Measurements from ENCODE around the gene ALG9. TPM values are rescaled to one million over a fixed set of nuclear protein-coding genes. Genes with fewer than 3 reads are reported as not detected.
"Not testable (repeated sequence)": the region's sequence is repeated elsewhere in the genome, so short reads cannot be mapped to it uniquely, and the experiment has no call there.

ALG9 gene
- total RNA-seq, 1 donor from 2014 or later, result 30.5 TPM

DNA sequence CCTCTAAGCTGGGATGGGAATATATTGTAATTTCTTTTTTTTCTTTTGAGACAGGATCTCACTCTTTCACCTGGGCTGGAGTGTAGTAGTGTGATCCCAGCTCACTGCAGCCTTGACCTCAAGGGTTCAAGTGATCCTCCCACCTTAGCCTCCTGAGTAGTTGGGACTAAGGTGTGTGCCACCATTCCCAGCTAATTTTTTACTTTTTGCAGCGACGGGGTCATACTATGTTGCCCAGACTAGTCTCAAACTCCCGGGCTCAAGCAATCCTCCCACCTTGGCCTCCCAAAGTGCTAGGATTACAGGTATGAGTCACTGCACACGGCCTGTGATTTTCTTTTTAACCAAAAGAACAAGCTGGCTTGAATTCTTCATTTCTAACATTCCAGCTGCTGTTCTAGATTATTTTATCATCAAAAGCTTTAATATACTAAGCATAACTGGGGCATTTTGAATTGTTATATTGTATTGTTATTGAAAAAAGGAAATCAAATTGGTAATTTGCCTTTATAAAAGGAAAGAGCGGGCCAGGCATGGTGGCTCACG lies 78.4 kb downstream of the ALG9 start:
- H3K4me3 ChIP-seq (ENCODE audit: low read depth, low read length), result no peak overlapping the region
- TF ChIP-seq, protein P1, sequence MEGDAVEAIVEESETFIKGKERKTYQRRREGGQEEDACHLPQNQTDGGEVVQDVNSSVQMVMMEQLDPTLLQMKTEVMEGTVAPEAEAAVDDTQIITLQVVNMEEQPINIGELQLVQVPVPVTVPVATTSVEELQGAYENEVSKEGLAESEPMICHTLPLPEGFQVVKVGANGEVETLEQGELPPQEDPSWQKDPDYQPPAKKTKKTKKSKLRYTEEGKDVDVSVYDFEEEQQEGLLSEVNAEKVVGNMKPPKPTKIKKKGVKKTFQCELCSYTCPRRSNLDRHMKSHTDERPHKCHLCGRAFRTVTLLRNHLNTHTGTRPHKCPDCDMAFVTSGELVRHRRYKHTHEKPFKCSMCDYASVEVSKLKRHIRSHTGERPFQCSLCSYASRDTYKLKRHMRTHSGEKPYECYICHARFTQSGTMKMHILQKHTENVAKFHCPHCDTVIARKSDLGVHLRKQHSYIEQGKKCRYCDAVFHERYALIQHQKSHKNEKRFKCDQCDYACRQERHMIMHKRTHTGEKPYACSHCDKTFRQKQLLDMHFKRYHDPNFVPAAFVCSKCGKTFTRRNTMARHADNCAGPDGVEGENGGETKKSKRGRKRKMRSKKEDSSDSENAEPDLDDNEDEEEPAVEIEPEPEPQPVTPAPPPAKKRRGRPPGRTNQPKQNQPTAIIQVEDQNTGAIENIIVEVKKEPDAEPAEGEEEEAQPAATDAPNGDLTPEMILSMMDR (IDR thresholded peaks at IDR 0.05; ENCODE audit: insufficient read depth, low read length, severe bottlenecking), result no peak
- no peak for DNase-seq (ENCODE audit: low read depth)
- FAIRE-seq, result no peak
- no peaks in the 10 kb centered on the region for H3K27me3 ChIP-seq (ENCODE audit: control insufficient read depth, insufficient read depth, low read length)
- H3K36me3 ChIP-seq (ENCODE audit: control insufficient read depth, insufficient read depth, low read length), result no peaks in the 10 kb centered on the region

DNA sequence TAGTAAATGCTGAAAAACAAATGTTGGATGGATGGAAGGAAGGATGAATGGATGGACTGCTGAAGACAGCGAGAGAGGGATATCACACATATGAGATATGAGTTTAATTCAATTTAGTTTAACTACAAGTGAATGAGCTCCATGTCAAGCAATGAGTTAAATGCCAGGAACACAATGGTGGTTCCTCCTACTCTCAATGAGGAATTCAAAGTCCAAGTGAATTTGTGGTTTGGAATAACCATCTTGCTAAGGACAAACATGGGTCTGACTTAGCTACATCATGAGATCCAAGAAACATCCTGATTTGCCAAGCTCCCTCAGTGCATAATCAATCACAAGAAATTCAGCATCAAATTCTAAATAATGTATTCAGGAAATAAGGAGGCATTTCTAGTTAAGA lies 79.1 kb downstream of the ALG9 start:
- TF ChIP-seq, protein P1 (IDR thresholded peaks at IDR 0.05; ENCODE audit: insufficient read depth, low read length, severe bottlenecking), result no peak
- no peak for FAIRE-seq

DNA sequence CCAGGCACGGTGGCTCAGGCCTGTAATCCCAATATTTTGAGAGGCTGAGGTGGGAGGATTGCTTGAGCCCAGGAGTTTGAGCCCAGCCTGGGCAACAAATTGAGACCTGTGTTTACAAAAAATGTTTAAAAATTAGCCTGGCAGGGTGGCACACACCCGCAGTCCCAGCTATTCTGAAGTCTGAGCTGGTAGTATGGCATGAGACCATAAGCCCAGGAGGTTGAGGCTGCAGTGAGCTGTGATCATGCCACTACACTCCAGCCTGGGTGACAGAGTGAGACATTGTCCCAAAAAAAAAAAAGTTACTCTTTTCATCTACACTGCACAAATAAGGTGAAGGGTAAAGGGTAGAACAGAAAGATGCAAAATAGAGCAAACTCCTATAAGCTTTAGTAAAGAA lies 82.9 kb downstream of the ALG9 start:
- Histone ChIP-seq H3K4me3 (ENCODE audit: low read depth, low read length) (no peak overlapping the region), H3K27me3 (ENCODE audit: control insufficient read depth, insufficient read depth, low read length) (no peaks in the 10 kb centered on the region), H3K36me3 (ENCODE audit: control insufficient read depth, insufficient read depth, low read length) (peaks cover 2% of the 10 kb centered on the region)
- no peak for FAIRE-seq
- TF ChIP-seq, protein P1 (IDR thresholded peaks at IDR 0.05; ENCODE audit: insufficient read depth, low read length, severe bottlenecking), result no peak
- no peak for DNase-seq (ENCODE audit: low read depth)

More for the DNA sequence above, 79.1 kb downstream of the ALG9 start:
- no peak for DNase-seq (ENCODE audit: low read depth)
- Histone ChIP-seq H3K4me3 (ENCODE audit: low read depth, low read length) (no peak overlapping the region), H3K36me3 (ENCODE audit: control insufficient read depth, insufficient read depth, low read length) (no peaks in the 10 kb centered on the region), H3K27me3 (ENCODE audit: control insufficient read depth, insufficient read depth, low read length) (no peaks in the 10 kb centered on the region)

GRCh38 chr11:111788051-111788450 lies 83.3 kb downstream of the ALG9 start:
- H3K36me3 ChIP-seq (ENCODE audit: control insufficient read depth, insufficient read depth, low read length), result peaks cover 2% of the 10 kb centered on the region
- DNase-seq (ENCODE audit: low read depth), result no peak
- no peaks in the 10 kb centered on the region for H3K27me3 ChIP-seq (ENCODE audit: control insufficient read depth, insufficient read depth, low read length)
- no peak overlapping the region for H3K4me3 ChIP-seq (ENCODE audit: low read depth, low read length)
- no peak for FAIRE-seq
- TF ChIP-seq, protein P1 (IDR thresholded peaks at IDR 0.05; ENCODE audit: insufficient read depth, low read length, severe bottlenecking), result no peak

GRCh38 chr11:111785886-111786412 lies 85.4 kb downstream of the ALG9 start:
- FAIRE-seq (no peak), DNase-seq (ENCODE audit: low read depth) (no peak)
- H3K4me3 ChIP-seq (ENCODE audit: low read depth, low read length), result no peak overlapping the region
- H3K27me3 ChIP-seq (ENCODE audit: control insufficient read depth, insufficient read depth, low read length), result no peaks in the 10 kb centered on the region
- peaks cover 2% of the 10 kb centered on the region for H3K36me3 ChIP-seq (ENCODE audit: control insufficient read depth, insufficient read depth, low read length)
- TF ChIP-seq, protein P1 (IDR thresholded peaks at IDR 0.05; ENCODE audit: insufficient read depth, low read length, severe bottlenecking), result no peak

- TF ChIP-seq, protein P1 (IDR thresholded peaks at IDR 0.05; ENCODE audit: insufficient read depth, low read length, severe bottlenecking), result no peak
- H3K4me3 ChIP-seq (ENCODE audit: low read depth, low read length), result no peak overlapping the region
- FAIRE-seq (no peak), DNase-seq (ENCODE audit: low read depth) (no peak)
- H3K36me3 ChIP-seq (ENCODE audit: control insufficient read depth, insufficient read depth, low read length), result peaks cover 2% of the 10 kb centered on the region
- H3K27me3 ChIP-seq (ENCODE audit: control insufficient read depth, insufficient read depth, low read length), result no peaks in the 10 kb centered on the region
Measured at GRCh38 chr11:111785076-111785475, 86.3 kb downstream of the ALG9 start.

- H3K27me3 ChIP-seq (ENCODE audit: control insufficient read depth, insufficient read depth, low read length); FAIRE-seq; H3K36me3 ChIP-seq (ENCODE audit: control insufficient read depth, insufficient read depth, low read length); H3K4me3 ChIP-seq (ENCODE audit: low read depth, low read length); DNase-seq (ENCODE audit: low read depth): not testable (repeated sequence)
Measured at GRCh38 chr11:111784311-111784710, 87.1 kb downstream of the ALG9 start.

Data from bronchial epithelial cell (primary cell).